ENCODE measurements around the gene SLC2A4RG. TPM values are rescaled to one million over a fixed set of nuclear protein-coding genes. Genes with fewer than 3 reads are reported as not detected.
A peak's percentile ranks its signal among the peaks of the same experiment; 100 is the strongest.

The SLC2A4RG gene, protein sequence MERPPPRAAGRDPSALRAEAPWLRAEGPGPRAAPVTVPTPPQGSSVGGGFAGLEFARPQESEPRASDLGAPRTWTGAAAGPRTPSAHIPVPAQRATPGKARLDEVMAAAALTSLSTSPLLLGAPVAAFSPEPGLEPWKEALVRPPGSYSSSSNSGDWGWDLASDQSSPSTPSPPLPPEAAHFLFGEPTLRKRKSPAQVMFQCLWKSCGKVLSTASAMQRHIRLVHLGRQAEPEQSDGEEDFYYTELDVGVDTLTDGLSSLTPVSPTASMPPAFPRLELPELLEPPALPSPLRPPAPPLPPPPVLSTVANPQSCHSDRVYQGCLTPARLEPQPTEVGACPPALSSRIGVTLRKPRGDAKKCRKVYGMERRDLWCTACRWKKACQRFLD
- 1 to 10 TPM; 1.5 to 3.6 (median 3.2) TPM for polyA plus RNA-seq

DNA sequence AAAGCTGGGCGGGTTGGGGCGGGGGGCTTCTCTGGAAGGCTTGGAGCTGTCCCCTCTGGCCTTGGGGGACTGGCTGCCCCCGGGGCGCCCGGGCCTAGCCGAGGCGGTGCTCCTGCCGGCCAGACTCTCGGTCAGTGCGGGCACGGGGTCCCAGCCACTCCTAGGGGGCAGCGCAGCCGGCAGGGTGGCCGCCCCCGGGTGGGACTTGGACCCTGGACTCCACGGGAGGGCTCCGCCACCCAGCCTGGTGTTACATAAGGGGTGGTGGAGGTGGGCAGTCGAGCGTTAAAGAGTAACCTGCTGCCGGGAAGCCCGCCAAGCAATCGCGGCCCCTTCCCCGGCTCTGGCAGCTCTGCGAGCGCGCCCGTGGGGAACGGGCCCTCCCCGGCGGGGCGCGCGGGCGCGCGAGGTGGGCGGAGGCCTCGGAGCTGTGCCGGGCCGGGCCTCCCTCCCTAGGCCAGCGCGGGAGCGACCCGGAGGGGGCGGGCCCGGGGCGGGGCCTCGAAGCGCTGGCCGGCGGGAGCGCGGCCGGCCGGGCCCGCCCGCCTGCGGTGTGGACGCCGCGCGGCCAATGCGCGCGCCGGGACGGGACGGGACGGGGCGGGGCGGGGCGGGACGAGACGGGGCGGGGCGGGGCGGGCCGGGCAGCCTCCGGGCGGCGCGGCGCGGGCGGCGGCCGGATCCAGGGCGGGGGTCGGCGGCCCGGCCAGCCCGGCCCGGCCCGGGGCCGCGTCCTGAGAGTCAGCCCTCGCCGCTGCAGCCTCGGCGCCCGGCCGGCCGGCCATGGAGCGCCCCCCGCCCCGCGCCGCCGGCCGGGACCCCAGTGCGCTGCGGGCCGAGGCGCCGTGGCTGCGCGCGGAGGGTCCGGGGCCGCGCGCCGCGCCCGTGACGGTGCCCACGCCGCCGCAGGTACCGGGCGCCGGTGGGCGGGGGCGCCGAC is at the start of gene SLC2A4RG:
Gene SLC2A4RG, plus strand, starts transcription at position 647 of the 940 bp plus-strand sequence. Its CDS starts 137 bp downstream, at position 784.
- Mint-ChIP-seq H3K27me3 (ENCODE audit: low read depth in 3 of 3) (peaks cover 0 to 9% (median 6%) of the 10 kb centered on the region in 3 donors), H3K27ac (no peak within 1 kb of the TSS), H3K4me3 (peak within 1 kb of the TSS; percentile 35 to 70 (median 60)), H3K9me3 (no peaks in the 10 kb centered on the region), H3K4me1 (peaks cover 14 to 18% of the 10 kb centered on the region in 2 donors), H3K36me3 (peaks cover 0 to 4% (median 3%) of the 10 kb centered on the region in 3 donors)
- DNase-seq: peak; percentile 63 to 70 (median 68)

DNA sequence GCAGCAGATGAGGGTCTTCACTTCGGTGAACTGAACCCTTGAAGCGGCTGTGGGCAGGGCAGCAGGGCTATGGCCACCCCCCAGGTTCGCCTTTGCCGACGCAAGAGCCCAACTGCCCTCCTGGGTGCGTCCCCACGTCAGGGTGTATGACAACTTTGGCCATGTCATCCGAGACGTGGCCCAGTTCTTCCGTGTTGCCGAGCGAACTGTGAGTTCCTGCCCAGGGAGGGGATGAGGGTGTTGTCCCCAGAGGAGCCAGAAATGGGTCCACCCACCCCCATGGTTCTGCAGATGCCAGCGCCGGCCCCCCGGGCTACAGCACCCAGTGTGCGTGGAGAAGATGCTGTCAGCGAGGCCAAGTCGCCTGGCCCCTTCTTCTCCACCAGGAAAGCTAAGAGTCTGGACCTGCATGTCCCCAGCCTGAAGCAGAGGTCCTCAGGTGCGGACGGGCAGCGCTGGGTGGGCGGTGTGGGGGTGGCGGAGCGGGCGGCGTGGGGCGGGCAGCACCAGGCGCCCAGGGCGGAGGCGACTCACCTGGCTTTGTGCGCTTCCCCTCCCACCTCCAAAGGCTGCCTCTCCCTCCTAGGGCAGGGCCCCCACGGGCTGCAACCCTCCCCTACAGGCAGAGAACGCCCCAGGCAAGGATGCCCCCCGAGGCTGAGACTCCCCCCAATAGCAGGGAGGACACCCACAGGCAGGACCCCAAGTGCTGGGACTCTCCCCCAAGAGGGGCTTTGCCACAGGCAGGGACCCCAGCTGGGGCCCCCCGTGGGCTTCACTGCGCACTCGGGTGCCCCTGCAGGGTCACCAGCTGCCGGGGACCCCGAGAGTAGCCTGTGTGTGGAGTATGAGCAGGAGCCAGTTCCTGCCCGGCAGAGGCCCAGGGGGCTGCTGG is 49.3 kb upstream of the SLC2A4RG start:
- Mint-ChIP-seq H3K4me1 (peaks cover 0 to 4% of the 10 kb centered on the region in 2 donors), H3K27me3 (ENCODE audit: low read depth in 3 of 3) (peaks cover 22 to 37% (median 33%) of the 10 kb centered on the region in 3 donors), H3K9me3 (peaks cover 0 to 4% (median 1%) of the 10 kb centered on the region in 6 donors), H3K4me3 (no peak overlapping the region), H3K27ac (no peak overlapping the region), H3K36me3 (no peaks in the 10 kb centered on the region)
- DNase-seq: no peak

DNA sequence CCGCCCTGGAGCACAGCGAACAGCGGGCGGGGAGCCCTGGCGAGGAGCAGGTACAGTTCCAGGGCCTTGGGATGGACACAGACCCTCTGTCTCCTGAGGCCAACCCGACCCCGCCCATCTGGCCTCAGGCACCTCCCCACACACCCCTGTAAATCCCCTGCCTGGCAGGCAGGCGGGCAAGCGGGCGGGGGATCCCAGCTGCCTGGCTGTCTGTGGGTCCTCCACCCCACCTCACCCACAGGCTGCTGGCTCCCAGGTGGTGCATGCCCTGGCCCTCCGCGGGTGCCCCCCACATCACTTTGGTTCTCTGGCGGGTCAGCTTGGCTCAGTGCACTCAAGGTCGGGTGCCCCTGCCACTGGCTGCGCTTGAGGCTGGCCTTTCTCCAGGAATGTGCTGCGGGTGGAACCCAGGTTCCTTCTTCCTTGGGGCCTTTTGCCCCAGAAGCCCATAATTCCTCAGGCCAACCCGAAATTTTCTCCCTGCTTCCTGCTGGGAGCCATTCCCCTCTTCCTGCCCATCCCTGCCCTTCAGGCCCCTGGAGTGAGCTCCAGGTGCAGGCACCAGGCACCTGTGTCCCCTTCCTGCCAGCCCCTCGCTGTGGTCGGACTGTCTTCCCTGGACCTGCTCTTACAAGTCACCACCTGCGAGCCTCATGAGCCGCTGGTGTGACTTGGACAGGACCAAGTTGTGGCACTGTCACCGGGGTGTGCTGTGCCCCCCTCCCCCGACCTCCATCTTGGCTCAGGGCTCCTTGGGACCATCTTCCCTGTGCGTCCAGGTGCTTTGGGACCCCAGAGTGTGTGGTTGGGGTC is 48.5 kb upstream of the SLC2A4RG start:
- Mint-ChIP-seq H3K9me3 (peaks cover 0 to 4% (median 1%) of the 10 kb centered on the region in 6 donors), H3K4me1 (peaks cover 0 to 4% of the 10 kb centered on the region in 2 donors), H3K36me3 (no peaks in the 10 kb centered on the region), H3K27me3 (ENCODE audit: low read depth in 3 of 3) (peaks cover 25 to 43% (median 34%) of the 10 kb centered on the region in 3 donors), H3K4me3 (no peak overlapping the region), H3K27ac (no peak overlapping the region)
- no peak for DNase-seq

- Mint-ChIP-seq H3K27ac (peak overlapping the region in 2 of 6 donors; percentile 82 to 90), H3K36me3 (no peaks in the 10 kb centered on the region)
- no peak for DNase-seq
Measured at GRCh38 chr20:63691711-63692435, 47.7 kb upstream of the SLC2A4RG start.

DNA sequence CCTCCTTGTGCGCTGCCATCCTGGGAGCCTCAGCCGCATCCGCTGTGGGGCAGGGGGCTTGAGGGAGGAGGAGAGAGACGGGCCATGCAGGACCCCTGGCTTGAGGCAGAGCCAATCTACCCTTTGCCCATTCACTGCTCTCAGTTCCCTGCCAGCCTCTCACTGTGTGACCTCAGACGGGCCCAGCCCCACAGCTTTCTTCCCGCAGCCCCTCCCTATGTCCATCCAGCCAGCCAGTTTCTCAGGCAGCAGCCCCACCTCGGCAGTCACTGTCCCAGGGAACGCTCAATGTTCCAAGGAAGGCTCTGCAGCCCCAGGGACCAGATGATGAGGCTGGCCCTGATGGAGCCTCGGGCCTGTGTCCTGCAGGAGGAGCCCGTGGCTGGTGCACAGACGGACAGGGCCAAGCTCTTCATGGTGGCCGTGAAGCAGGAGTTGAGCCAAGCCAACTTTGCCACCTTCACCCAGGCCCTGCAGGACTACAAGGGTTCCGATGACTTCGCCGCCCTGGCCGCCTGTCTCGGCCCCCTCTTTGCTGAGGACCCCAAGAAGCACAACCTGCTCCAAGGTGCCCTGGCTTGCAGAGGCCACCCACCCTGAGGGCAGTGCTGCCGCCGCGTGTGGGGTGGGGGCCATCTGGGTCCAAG is 47.0 kb upstream of the SLC2A4RG start:
- Mint-ChIP-seq H3K27me3 (ENCODE audit: low read depth in 3 of 3) (peaks cover 26 to 45% (median 36%) of the 10 kb centered on the region in 3 donors), H3K36me3 (no peaks in the 10 kb centered on the region), H3K4me1 (peaks cover 0 to 6% of the 10 kb centered on the region in 2 donors), H3K27ac (peak overlapping the region in 3 of 6 donors; percentile 71 to 90 (median 82)), H3K4me3 (peak overlapping the region in 3 of 5 donors; percentile 15 to 33 (median 33)), H3K9me3 (peaks cover 0 to 4% (median 1%) of the 10 kb centered on the region in 6 donors)
- DNase-seq: no peak

More at GRCh38 chr20:63691711-63692435, 47.7 kb upstream of the SLC2A4RG start:
- Mint-ChIP-seq H3K4me3 (no peak overlapping the region), H3K9me3 (peaks cover 0 to 4% (median 1%) of the 10 kb centered on the region in 6 donors), H3K27me3 (ENCODE audit: low read depth in 3 of 3) (peaks cover 26 to 45% (median 36%) of the 10 kb centered on the region in 3 donors), H3K4me1 (peaks cover 0 to 2% of the 10 kb centered on the region in 2 donors)

GRCh38 chr20:63693083-63693732 is 46.4 kb upstream of the SLC2A4RG start:
- no peak for DNase-seq
- H3K4me3 Mint-ChIP-seq: no peak overlapping the region
- H3K36me3 Mint-ChIP-seq: no peaks in the 10 kb centered on the region
- H3K4me1 Mint-ChIP-seq: peaks cover 0 to 7% of the 10 kb centered on the region in 2 donors
- peaks cover 0 to 4% (median 1%) of the 10 kb centered on the region in 6 donors for H3K9me3 Mint-ChIP-seq
- H3K27ac Mint-ChIP-seq: peak overlapping the region in 1 of 6 donors; percentile 90
- H3K27me3 Mint-ChIP-seq (ENCODE audit: low read depth in 3 of 3): peaks cover 26 to 45% (median 36%) of the 10 kb centered on the region in 3 donors

- peaks cover 0 to 7% of the 10 kb centered on the region in 2 donors for H3K4me1 Mint-ChIP-seq
- peaks cover 26 to 45% (median 36%) of the 10 kb centered on the region in 3 donors for H3K27me3 Mint-ChIP-seq (ENCODE audit: low read depth in 3 of 3)
- no peak for DNase-seq
- H3K36me3 Mint-ChIP-seq: no peaks in the 10 kb centered on the region
- peak overlapping the region in 5 of 6 donors; percentile 34 to 93 (median 90) for H3K27ac Mint-ChIP-seq
- peak overlapping the region; percentile 38 to 71 (median 55) for H3K4me3 Mint-ChIP-seq
- H3K9me3 Mint-ChIP-seq: peaks cover 0 to 4% (median 1%) of the 10 kb centered on the region in 6 donors
Measured at GRCh38 chr20:63693733-63694583, 45.6 kb upstream of the SLC2A4RG start.

DNA sequence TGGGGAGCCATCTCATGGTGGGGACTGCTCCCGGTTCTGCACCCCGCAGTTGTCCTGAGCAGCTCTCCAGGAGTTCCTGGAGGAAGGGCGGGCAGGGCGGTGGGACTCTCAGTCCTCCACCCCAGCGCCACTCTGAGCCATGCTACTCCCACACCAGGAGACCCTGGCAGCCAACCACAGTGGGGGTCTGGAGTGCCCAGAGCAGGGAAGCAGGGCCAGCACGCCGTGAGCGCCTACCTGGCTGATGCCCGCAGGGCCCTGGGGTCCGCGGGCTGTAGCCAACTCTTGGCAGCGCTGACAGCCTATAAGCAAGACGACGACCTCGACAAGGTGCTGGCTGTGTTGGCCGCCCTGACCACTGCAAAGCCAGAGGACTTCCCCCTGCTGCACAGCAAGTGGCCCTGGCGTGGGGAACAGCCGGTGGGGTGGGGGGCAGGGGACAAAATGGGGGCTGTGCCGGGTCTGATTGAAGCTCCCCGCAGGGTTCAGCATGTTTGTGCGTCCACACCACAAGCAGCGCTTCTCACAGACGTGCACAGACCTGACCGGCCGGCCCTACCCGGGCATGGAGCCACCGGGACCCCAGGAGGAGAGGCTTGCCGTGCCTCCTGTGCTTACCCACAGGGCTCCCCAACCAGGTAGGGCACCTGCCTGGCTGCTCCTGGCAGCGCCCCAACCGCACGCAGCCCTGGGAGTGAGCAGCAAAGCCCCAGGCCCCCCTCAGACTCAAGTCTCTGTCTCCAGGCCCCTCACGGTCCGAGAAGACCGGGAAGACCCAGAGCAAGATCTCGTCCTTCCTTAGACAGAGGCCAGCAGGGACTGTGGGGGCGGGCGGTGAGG is 44.8 kb upstream of the SLC2A4RG start:
- H3K4me1 Mint-ChIP-seq: peaks cover 0 to 7% of the 10 kb centered on the region in 2 donors
- no peaks in the 10 kb centered on the region for H3K36me3 Mint-ChIP-seq
- no peak overlapping the region for H3K4me3 Mint-ChIP-seq
- no peak overlapping the region for H3K27ac Mint-ChIP-seq
- H3K27me3 Mint-ChIP-seq (ENCODE audit: low read depth in 3 of 3): peaks cover 26 to 45% (median 36%) of the 10 kb centered on the region in 3 donors
- H3K9me3 Mint-ChIP-seq: peaks cover 0 to 4% (median 1%) of the 10 kb centered on the region in 6 donors
- DNase-seq: no peak

DNA sequence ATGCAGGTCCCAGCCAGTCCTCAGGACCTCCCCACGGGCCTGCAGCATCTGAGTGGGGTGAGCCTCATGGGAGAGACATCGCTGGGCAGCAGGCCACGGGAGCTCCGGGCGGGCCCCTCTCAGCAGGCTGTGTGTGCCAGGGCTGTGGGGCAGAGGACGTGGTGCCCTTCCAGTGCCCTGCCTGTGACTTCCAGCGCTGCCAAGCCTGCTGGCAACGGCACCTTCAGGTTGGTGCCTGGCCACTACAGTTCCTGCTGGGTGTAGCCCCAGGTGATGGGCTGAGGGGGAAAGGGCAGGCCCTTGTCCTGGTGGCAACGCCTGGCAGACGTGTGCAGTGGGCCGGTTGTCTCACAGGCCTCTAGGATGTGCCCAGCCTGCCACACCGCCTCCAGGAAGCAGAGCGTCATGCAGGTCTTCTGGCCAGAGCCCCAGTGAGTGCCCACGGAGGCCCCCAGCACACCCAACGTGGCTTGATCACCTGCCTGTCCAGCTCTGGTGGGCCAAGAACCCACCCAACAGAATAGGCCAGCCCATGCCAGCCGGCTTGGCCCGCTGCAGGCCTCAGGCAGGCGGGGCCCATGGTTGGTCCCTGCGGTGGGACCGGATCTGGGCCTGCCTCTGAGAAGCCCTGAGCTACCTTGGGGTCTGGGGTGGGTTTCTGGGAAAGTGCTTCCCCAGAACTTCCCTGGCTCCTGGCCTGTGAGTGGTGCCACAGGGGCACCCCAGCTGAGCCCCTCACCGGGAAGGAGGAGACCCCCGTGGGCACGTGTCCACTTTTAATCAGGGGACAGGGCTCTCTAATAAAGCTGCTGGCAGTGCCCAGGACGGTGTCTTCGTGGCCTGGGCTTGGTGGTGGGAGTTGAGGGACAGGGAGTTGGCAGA is 43.9 kb upstream of the SLC2A4RG start:
- Mint-ChIP-seq H3K36me3 (no peaks in the 10 kb centered on the region), H3K9me3 (peaks cover 0 to 4% (median 1%) of the 10 kb centered on the region in 6 donors), H3K27me3 (ENCODE audit: low read depth in 3 of 3) (peaks cover 29 to 45% (median 36%) of the 10 kb centered on the region in 3 donors), H3K4me3 (peak overlapping the region in 1 of 5 donors; percentile 15), H3K4me1 (peaks cover 0 to 7% of the 10 kb centered on the region in 2 donors), H3K27ac (peak overlapping the region in 2 of 6 donors; percentile 20 to 65)
- no peak for DNase-seq
